K562 (cell line): ENCODE results near the gene GLI1. TPM values are rescaled to one million over a fixed set of nuclear protein-coding genes. Genes with fewer than 3 reads are reported as not detected.

Experiments
- ATAC-seq: fragments of 200-7000 bp; cut with Tn5 transposase; 3 replicates; pipeline ENCODE4 v1.9.1; 2020; ENCODE audit warnings: moderate library complexity
- BruUV-seq: library from RNA; stranded (reverse); fragments of 400-500 nt; replicated peaks from 2 replicates; lab custom pipeline; 2021; lab: Mats Ljungman, UMichigan
- CTCF ChIA-PET: fragments of 300-600 bp; formaldehyde crosslinking; extraction: SDS; loops from one replicate; lab custom pipeline; 2021; ENCODE audit warnings: low intra/inter-chr PET ratio; lab: Yijun Ruan, JAX
- POLR2A ChIA-PET: fragments of 300-600, 350-650 bp; sonication (Branson Sonifier 250); formaldehyde crosslinking; extraction: SDS; loops from one replicate; lab custom pipeline; 2021; ENCODE audit warnings: antibody characterized with exemption, inconsistent platforms; lab: Yijun Ruan, JAX
- DNase-seq, 4 experiments: peaks; one replicate each; pipeline versions ENCODE4 v3.0.0 to v3.0.0-alpha.2; 2011 to 2018; ENCODE audit warnings: low spot score in 3 of 4, mixed read lengths in 3 of 4; ENCODE audit errors: extremely low read depth in 1 of 4
- FAIRE-seq: peaks from 2 replicates; lab custom pipeline; 2011; peaks lifted over from hg19 to GRCh38; lab: Jason Lieb, UNC
- H2AFZ ChIP-seq: 2 replicates; pipeline ENCODE4 v1.6.0; 2011; ENCODE audit warnings: low read depth, low read length, control low read depth, inconsistent platforms
- H3K27ac ChIP-seq: fragments of 200-600 bp; 3 replicates; pipeline ENCODE4 v1.8.0; 2011; ENCODE audit warnings: low read depth, mild to moderate bottlenecking, control low read depth, inconsistent platforms, low read length, moderate library complexity, mixed read lengths; ENCODE audit errors: extremely low read depth
- H3K27me3 ChIP-seq, 2 experiments: fragments of 300-600 bp in 1 of 2; 2 replicates in 1 of 2; 3 replicates in 1 of 2; pipeline versions ENCODE4 v1.6.0 to v1.8.0; 2011; ENCODE audit warnings: inconsistent platforms in 2 of 2, low read length in 2 of 2, mild to moderate bottlenecking in 1 of 2, mixed read lengths in 1 of 2, moderate library complexity in 1 of 2; ENCODE audit not compliant: control insufficient read depth in 2 of 2, insufficient read depth in 2 of 2
- H3K36me3 ChIP-seq: fragments of 300-600 bp; 3 replicates; pipeline ENCODE4 v1.8.0; 2011; ENCODE audit warnings: mild to moderate bottlenecking, low read length, inconsistent platforms; ENCODE audit not compliant: control insufficient read depth, insufficient read depth
- H3K4me1 ChIP-seq, 2 experiments: fragments of 200-600 bp in 1 of 2; replicated peaks in 1 of 2; 2 replicates in 1 of 2; 3 replicates in 1 of 2; pipeline versions ENCODE4 v1.5.1 to v1.8.0; 2011; ENCODE audit warnings: inconsistent platforms in 2 of 2, low read length in 2 of 2, mild to moderate bottlenecking in 1 of 2, mixed read lengths in 1 of 2, moderate library complexity in 1 of 2; ENCODE audit not compliant: control insufficient read depth in 2 of 2, insufficient read depth in 2 of 2
- H3K4me2 ChIP-seq: 2 replicates; pipeline ENCODE4 v1.6.1; 2011; ENCODE audit warnings: low read length, control low read depth, inconsistent platforms, mixed read lengths; ENCODE audit not compliant: insufficient read depth
- H3K4me3 ChIP-seq: fragments of 200-600 bp; sonication (generic), shearing (Covaris generic); 2 replicates; pipeline ENCODE4 v1.5.1; 2016; ENCODE audit warnings: control low read depth, inconsistent platforms
- H3K79me2 ChIP-seq: fragments of 200-600 bp; 3 replicates; pipeline ENCODE4 v1.8.0; 2011; ENCODE audit warnings: low read length, inconsistent platforms; ENCODE audit not compliant: control insufficient read depth, insufficient read depth
- H3K9ac ChIP-seq, 2 experiments: 2 replicates each; pipeline versions ENCODE4 v1.6.0 to v1.6.1; 2011; ENCODE audit warnings: low read depth in 2 of 2, low read length in 2 of 2, control low read depth in 1 of 2, inconsistent platforms in 1 of 2, mild to moderate bottlenecking in 1 of 2, mixed read lengths in 1 of 2; ENCODE audit not compliant: insufficient read depth in 1 of 2
- H3K9me1 ChIP-seq: one replicate; pipeline ENCODE4 v1.6.0; 2011; ENCODE audit warnings: inconsistent platforms, mild to moderate bottlenecking, low read length, moderate library complexity; ENCODE audit not compliant: control insufficient read depth, insufficient read depth
- H3K9me3 ChIP-seq: replicated peaks from 2 replicates; pipeline ENCODE4 v1.5.1; 2011; ENCODE audit warnings: low read depth, low read length, inconsistent platforms; ENCODE audit not compliant: control insufficient read depth, insufficient read depth
- H4K20me1 ChIP-seq: replicated peaks from 2 replicates; pipeline ENCODE4 v1.6.1; 2011; ENCODE audit warnings: low read length, inconsistent platforms, mixed read lengths; ENCODE audit not compliant: control insufficient read depth, insufficient read depth
- DDX20 ChIP-seq: fragments of 450-650 bp; IDR thresholded peaks from 2 replicates; pipeline ENCODE4 v1.6.1; 2016; ENCODE audit warnings: missing genetic modification characterization, low read depth, mild to moderate bottlenecking, missing compliant biosample characterization, moderate library complexity
- DMBX1 ChIP-seq: fragments of 250-450 bp; sonication (Bioruptor Pico); IDR thresholded peaks from 2 replicates; pipeline ENCODE4 v1.8.0; 2022; ENCODE audit warnings: inconsistent platforms, mild to moderate bottlenecking, moderate library complexity, borderline replicate concordance
- NR4A1 ChIP-seq, 2 experiments: fragments of 250-450 bp in 1 of 2; fragments of 450-650 bp in 1 of 2; sonication (Bioruptor Pico) in 1 of 2; IDR thresholded peaks; 2 replicates each; pipeline versions ENCODE4 v1.4.0 to v1.6.1; 2016 to 2020; ENCODE audit warnings: mild to moderate bottlenecking in 2 of 2, missing compliant biosample characterization in 1 of 2, missing genetic modification characterization in 1 of 2, moderate library complexity in 1 of 2
- TAF7 ChIP-seq: fragments of 450-650 bp; IDR thresholded peaks from 2 replicates; pipeline ENCODE4 v1.6.1; 2016; ENCODE audit warnings: missing genetic modification characterization, missing compliant biosample characterization
- ZEB2 ChIP-seq: fragments of 450-650 bp; IDR thresholded peaks from 2 replicates; pipeline ENCODE4 v1.6.1; 2016
- ZNF668 ChIP-seq: fragments of 250-450 bp; sonication (Bioruptor Pico); IDR thresholded peaks from 2 replicates; pipeline ENCODE4 v1.8.0; 2022; ENCODE audit warnings: mild to moderate bottlenecking, inconsistent platforms
- WGBS: fragments of 100-300 bp; shearing (Covaris generic); methylation state at CpG from one replicate; pipeline ENCODE4 v1.1.6; 2016; ENCODE audit warnings: low coverage, mixed read lengths; ENCODE audit not compliant: insufficient coverage; ENCODE audit errors: missing lambda C conversion rate; 5-methylcytosine and 5-hydroxymethylcytosine counted together
- in situ Hi-C: fragments of 300-500 bp; cut with MboI; formaldehyde crosslinking; loops from 4 replicates; pipeline ENCODE4 v1.15.0; 2018; ENCODE audit warnings: inconsistent platforms, mixed read lengths
- intact Hi-C: fragments of 100-400 bp; cut with micrococcal nuclease; formaldehyde crosslinking; loops from 2 replicates; pipeline ENCODE4 v1.14.2; 2022
- polyA plus RNA-seq, 8 experiments: library from polyadenylated mRNA; depleted of rRNA in 4 of 8; stranded (reverse) in 5 of 8; unstranded in 3 of 8; fragments of >200 nt; fragmentation: Nextera tagmentation in 2 of 8; fragmentation: Illumina TruSeq in 1 of 8; extraction: Ambion mirVana in 2 of 8; extraction: Trizol in 1 of 8; gene quantifications; 2 replicates each; pipeline versions ENCODE4 v1.2.1 to v1.2.3, GENCODE V29; 2011 to 2014; ENCODE audit warnings: inconsistent platforms in 1 of 8, missing spikeins in 1 of 8
- total RNA-seq, 7 experiments: library from RNA; depleted of rRNA in 6 of 7; stranded (reverse); fragments of >200 nt in 6 of 7; fragmentation: Illumina TruSeq in 2 of 7; extraction: Trizol in 2 of 7; gene quantifications; 2 replicates each; pipeline versions ENCODE4 v1.2.1 to v1.2.3, GENCODE V29; 2011 to 2021; ENCODE audit warnings: low replicate concordance in 1 of 7
- TF ChIP-seq, protein P1 (sequence below), 2 experiments: fragments of 450-650 bp; IDR thresholded peaks; 2 replicates each; pipeline ENCODE4 v1.6.1; 2018; ENCODE audit warnings: mild to moderate bottlenecking in 2 of 2, low read depth in 1 of 2; ENCODE audit not compliant: partially characterized antibody in 2 of 2
- TF ChIP-seq, protein P2 (sequence below): sonication (generic); formaldehyde crosslinking; IDR thresholded peaks from 2 replicates; pipeline ENCODE4 v1.4.0; 2020; ENCODE audit warnings: mild to moderate bottlenecking, missing genetic modification reagents
- TF ChIP-seq, protein P3 (sequence below), 2 experiments: fragments of 150-350 bp in 1 of 2; IDR thresholded peaks; 2 replicates each; pipeline ENCODE4 v1.6.1; 2012 to 2016; ENCODE audit warnings: low read depth in 2 of 2, low read length in 2 of 2, mild to moderate bottlenecking in 1 of 2, moderate library complexity in 1 of 2

The GLI1 gene
- total and polyA plus RNA-seq, 9 of the 15 experiments (the other 6 are each of a cell fraction or from before 2014, with no cell fraction given) = 0.24 to 3.7 (median 0.61) TPM

DNA sequence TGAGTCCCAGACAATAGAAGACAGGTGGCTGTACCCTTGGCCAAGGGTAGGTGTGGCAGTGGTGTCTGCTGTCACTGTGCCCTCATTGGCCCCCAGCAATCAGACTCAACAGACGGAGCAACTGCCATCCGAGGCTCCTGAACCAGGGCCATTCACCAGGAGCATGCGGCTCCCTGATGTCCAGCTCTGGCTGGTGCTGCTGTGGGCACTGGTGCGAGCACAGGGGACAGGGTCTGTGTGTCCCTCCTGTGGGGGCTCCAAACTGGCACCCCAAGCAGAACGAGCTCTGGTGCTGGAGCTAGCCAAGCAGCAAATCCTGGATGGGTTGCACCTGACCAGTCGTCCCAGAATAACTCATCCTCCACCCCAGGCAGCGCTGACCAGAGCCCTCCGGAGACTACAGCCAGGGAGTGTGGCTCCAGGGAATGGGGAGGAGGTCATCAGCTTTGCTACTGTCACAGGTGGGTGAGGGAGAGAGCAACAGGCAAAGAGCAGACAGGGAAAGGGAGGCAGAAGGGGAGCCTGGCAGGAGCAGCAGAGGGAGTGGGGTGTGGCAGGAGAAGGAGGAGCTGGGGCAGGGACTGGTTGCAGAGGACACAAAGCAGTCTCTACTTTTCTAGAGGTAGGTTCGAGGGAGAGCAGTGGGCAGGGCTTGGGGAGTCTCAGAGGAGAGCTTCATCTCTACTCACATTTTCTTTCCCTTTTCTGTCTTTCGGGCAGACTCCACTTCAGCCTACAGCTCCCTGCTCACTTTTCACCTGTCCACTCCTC, 4.0 kb upstream of the GLI1 start:
- Histone ChIP-seq H2AFZ (peak overlapping the region; percentile 92), H3K4me2 (peak overlapping the region; percentile 91), H3K9me3 (no peaks in the 10 kb centered on the region), H4K20me1 (no peaks in the 10 kb centered on the region), H3K27me3 (no peaks in the 10 kb centered on the region), H3K79me2 (peaks cover 20% of the 10 kb centered on the region; the same call in 2 of the 3 replicates), H3K36me3 (no peaks in the 10 kb centered on the region), H3K9ac (peak overlapping the region; percentile 78 to 87), H3K27ac (peak overlapping the region; percentile 74), H3K4me3 (peak overlapping the region; percentile 62; the same call in 1 of the 2 replicates), H3K4me1 (peaks cover 46 to 50% of the 10 kb centered on the region in 2 experiments), H3K9me1 (no peaks in the 10 kb centered on the region)
- FAIRE-seq (no peak), ATAC-seq (peak; percentile 6), DNase-seq (no peak)
- 33% methylated on average over 8 of the region's 10 CpGs for WGBS
- intact Hi-C loops (loop anchor here (2.0 to 5.0 kb wide), 2 partner anchors 25 to 237 kb away; partner anchors contain the start of genes OS9 and R3HDM2), in situ Hi-C loops (no loop called here)
- BruUV-seq = TSS peak; percentile 75
- ChIA-PET CTCF (interaction anchor here (0.9 kb wide), 1 partner anchor 241 kb away, joined by 5 read pairs; no protein-coding TSS in a partner anchor), POLR2A (interaction anchor here (0.5 to 2.4 kb wide), 24 partner anchors 10 to 575 kb away, joined by 3 to 9 read pairs (median 4); no protein-coding TSS in a partner anchor)
- no peak for TF ChIP-seq DDX20 (tag)
- TF ChIP-seq DMBX1 (CRISPR knock-in tag) = 0 out of 2 replicates have a peak, but pooled peaks have one; percentile 7
- TF ChIP-seq TAF7 (tag) = peak; percentile 58; the same call in 1 of the 2 replicates
- no peak for TF ChIP-seq ZEB2
- TF ChIP-seq, protein P1, sequence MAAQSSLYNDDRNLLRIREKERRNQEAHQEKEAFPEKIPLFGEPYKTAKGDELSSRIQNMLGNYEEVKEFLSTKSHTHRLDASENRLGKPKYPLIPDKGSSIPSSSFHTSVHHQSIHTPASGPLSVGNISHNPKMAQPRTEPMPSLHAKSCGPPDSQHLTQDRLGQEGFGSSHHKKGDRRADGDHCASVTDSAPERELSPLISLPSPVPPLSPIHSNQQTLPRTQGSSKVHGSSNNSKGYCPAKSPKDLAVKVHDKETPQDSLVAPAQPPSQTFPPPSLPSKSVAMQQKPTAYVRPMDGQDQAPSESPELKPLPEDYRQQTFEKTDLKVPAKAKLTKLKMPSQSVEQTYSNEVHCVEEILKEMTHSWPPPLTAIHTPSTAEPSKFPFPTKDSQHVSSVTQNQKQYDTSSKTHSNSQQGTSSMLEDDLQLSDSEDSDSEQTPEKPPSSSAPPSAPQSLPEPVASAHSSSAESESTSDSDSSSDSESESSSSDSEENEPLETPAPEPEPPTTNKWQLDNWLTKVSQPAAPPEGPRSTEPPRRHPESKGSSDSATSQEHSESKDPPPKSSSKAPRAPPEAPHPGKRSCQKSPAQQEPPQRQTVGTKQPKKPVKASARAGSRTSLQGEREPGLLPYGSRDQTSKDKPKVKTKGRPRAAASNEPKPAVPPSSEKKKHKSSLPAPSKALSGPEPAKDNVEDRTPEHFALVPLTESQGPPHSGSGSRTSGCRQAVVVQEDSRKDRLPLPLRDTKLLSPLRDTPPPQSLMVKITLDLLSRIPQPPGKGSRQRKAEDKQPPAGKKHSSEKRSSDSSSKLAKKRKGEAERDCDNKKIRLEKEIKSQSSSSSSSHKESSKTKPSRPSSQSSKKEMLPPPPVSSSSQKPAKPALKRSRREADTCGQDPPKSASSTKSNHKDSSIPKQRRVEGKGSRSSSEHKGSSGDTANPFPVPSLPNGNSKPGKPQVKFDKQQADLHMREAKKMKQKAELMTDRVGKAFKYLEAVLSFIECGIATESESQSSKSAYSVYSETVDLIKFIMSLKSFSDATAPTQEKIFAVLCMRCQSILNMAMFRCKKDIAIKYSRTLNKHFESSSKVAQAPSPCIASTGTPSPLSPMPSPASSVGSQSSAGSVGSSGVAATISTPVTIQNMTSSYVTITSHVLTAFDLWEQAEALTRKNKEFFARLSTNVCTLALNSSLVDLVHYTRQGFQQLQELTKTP (IDR thresholded peaks at IDR 0.05; ENCODE audit: low read depth in 1 of 2, partially characterized antibody in 2 of 2) = no peak
- 0 out of 2 replicates have a peak, but pooled peaks have one; percentile 41 for TF ChIP-seq ZNF668 (CRISPR knock-in tag)
- TF ChIP-seq, protein P2, sequence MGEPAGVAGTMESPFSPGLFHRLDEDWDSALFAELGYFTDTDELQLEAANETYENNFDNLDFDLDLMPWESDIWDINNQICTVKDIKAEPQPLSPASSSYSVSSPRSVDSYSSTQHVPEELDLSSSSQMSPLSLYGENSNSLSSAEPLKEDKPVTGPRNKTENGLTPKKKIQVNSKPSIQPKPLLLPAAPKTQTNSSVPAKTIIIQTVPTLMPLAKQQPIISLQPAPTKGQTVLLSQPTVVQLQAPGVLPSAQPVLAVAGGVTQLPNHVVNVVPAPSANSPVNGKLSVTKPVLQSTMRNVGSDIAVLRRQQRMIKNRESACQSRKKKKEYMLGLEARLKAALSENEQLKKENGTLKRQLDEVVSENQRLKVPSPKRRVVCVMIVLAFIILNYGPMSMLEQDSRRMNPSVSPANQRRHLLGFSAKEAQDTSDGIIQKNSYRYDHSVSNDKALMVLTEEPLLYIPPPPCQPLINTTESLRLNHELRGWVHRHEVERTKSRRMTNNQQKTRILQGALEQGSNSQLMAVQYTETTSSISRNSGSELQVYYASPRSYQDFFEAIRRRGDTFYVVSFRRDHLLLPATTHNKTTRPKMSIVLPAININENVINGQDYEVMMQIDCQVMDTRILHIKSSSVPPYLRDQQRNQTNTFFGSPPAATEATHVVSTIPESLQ (CRISPR knock-in tag) = 0 out of 2 replicates have a peak, but pooled peaks have one; percentile 2
- TF ChIP-seq, protein P3, sequence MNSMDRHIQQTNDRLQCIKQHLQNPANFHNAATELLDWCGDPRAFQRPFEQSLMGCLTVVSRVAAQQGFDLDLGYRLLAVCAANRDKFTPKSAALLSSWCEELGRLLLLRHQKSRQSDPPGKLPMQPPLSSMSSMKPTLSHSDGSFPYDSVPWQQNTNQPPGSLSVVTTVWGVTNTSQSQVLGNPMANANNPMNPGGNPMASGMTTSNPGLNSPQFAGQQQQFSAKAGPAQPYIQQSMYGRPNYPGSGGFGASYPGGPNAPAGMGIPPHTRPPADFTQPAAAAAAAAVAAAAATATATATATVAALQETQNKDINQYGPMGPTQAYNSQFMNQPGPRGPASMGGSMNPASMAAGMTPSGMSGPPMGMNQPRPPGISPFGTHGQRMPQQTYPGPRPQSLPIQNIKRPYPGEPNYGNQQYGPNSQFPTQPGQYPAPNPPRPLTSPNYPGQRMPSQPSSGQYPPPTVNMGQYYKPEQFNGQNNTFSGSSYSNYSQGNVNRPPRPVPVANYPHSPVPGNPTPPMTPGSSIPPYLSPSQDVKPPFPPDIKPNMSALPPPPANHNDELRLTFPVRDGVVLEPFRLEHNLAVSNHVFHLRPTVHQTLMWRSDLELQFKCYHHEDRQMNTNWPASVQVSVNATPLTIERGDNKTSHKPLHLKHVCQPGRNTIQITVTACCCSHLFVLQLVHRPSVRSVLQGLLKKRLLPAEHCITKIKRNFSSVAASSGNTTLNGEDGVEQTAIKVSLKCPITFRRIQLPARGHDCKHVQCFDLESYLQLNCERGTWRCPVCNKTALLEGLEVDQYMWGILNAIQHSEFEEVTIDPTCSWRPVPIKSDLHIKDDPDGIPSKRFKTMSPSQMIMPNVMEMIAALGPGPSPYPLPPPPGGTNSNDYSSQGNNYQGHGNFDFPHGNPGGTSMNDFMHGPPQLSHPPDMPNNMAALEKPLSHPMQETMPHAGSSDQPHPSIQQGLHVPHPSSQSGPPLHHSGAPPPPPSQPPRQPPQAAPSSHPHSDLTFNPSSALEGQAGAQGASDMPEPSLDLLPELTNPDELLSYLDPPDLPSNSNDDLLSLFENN (IDR thresholded peaks at IDR 0.05; ENCODE audit: low read depth in 2 of 2, low read length in 2 of 2) = no peak
- TF ChIP-seq NR4A1 (CRISPR knock-in tag; IDR thresholded peaks at IDR 0.05) = no peak
- TF ChIP-seq NR4A1 (tag; IDR thresholded peaks at IDR 0.05) = peak; percentile 22; the same call in 1 of the 2 replicates
